Measurements from ENCODE around the gene ALOX15B. TPM values are rescaled to one million over a fixed set of nuclear protein-coding genes. Genes with fewer than 3 reads are reported as not detected.

The ALOX15B gene
- total and polyA plus RNA-seq, 8 donors, result 0.38 to 112 (median 0.53) TPM

GRCh38 chr17:8087075-8087951, 48.5 kb downstream of the ALOX15B start, which contains the start of gene ALOX12B:
TSS of gene ALOX12B (minus strand) at chr17:8087716. CDS start at chr17:8087442, 274 bp downstream.
- intact Hi-C loops (cut with DNase I), result no loop called here
- TF ChIP-seq CTCF (IDR thresholded peaks at IDR 0.05), result no peak
- ATAC-seq, result no peak
- Histone ChIP-seq H3K9me3 (no peaks in the 10 kb centered on the region), H3K36me3 (no peaks in the 10 kb centered on the region), H3K27me3 (peaks cover 0 to 82% of the 10 kb centered on the region in 2 donors), H3K4me3 (no peak within 1 kb of the TSS), H3K27ac (no peak within 1 kb of the TSS), H3K4me1 (no peaks in the 10 kb centered on the region)
- DNase-seq, result peak in 1 of 4 donors; percentile 58

GRCh38 chr17:8087952-8088230, 49.0 kb downstream of the ALOX15B start:
- H3K4me1 ChIP-seq, result no peaks in the 10 kb centered on the region
- no peaks in the 10 kb centered on the region for H3K9me3 ChIP-seq
- ATAC-seq, result no peak
- H3K36me3 ChIP-seq, result no peaks in the 10 kb centered on the region
- no peak overlapping the region for H3K4me3 ChIP-seq
- DNase-seq, result peak in 1 of 4 donors; percentile 42
- intact Hi-C loops (cut with DNase I), result no loop called here
- peaks cover 0 to 82% of the 10 kb centered on the region in 2 donors for H3K27me3 ChIP-seq
- TF ChIP-seq CTCF (IDR thresholded peaks at IDR 0.05), result no peak
- H3K27ac ChIP-seq, result no peak overlapping the region

GRCh38 chr17:8089728-8090127, 50.9 kb downstream of the ALOX15B start:
- Histone ChIP-seq H3K4me3 (no peak overlapping the region), H3K27me3 (peaks cover 0 to 74% of the 10 kb centered on the region in 2 donors), H3K27ac (no peak overlapping the region), H3K36me3 (no peaks in the 10 kb centered on the region), H3K9me3 (no peaks in the 10 kb centered on the region), H3K4me1 (no peaks in the 10 kb centered on the region)
- intact Hi-C loops (cut with DNase I), result loop anchor here in 1 of 2 donors (10.0 kb wide), 1 partner anchor 215 kb away; no protein-coding TSS in a partner anchor
- ATAC-seq (no peak), DNase-seq (no peak)
- no peak for TF ChIP-seq CTCF (IDR thresholded peaks at IDR 0.05)

GRCh38 chr17:8091033-8091687, 52.3 kb downstream of the ALOX15B start:
- intact Hi-C loops (cut with DNase I), result loop anchor here in 1 of 2 donors (10.0 kb wide), 1 partner anchor 214 kb away; no protein-coding TSS in a partner anchor

More at GRCh38 chr17:8091033-8091687, 52.3 kb downstream of the ALOX15B start:
- DNase-seq, result no peak
- ATAC-seq, result no peak
- Histone ChIP-seq H3K4me3 (no peak overlapping the region), H3K9me3 (no peaks in the 10 kb centered on the region), H3K27ac (no peak overlapping the region), H3K27me3 (peaks cover 0 to 73% of the 10 kb centered on the region in 2 donors), H3K4me1 (no peaks in the 10 kb centered on the region), H3K36me3 (no peaks in the 10 kb centered on the region)
- no peak for TF ChIP-seq CTCF (IDR thresholded peaks at IDR 0.05)

Data from left lung (tissue), 10 donors.